ENCODE measurements around the gene SHISA9.

GRCh38 chr16:12878973-12879372 is 22.4 kb upstream of the SHISA9 start:
- TF ChIP-seq CTCF (conservative IDR thresholded peaks at IDR 0.05; ENCODE audit: low read length) = no peak
- TF ChIP-seq EZH2phosphoT487 (IDR thresholded peaks at IDR 0.05; ENCODE audit: borderline replicate concordance, low read depth, low read length) = no peak
